ENCODE data around the gene ATP2B3. TPM values are rescaled to one million over a fixed set of nuclear protein-coding genes. Genes with fewer than 3 reads are reported as not detected.

Gene ATP2B3
- total RNA-seq, 1 donor from 2014 or later, result 0.37 TPM

DNA sequence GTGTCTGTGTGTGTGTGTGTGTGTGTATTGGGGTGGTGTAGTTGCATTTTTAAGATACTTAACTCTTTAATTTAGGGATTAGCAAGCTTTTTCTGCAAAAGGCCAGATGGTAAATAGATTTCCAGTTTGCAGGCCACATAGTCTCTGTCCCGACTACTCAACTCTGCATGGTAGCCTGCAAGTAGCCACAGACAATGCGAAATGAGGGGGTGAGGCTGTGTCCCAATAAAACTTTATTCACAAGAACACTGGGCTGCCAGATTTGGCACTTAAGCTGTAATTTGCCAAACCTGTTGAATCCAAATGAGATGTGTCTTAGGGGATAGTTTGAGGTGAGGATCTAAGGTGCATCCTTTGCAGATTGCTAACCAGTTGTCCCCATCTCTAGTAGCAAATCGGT lies 6.8 kb downstream of the ATP2B3 start:
- no peak for DNase-seq (ENCODE audit: low spot score)
- Mint-ChIP-seq H3K36me3 (ENCODE audit: low read depth) (no peaks in the 10 kb centered on the region), H3K4me1 (ENCODE audit: low read depth) (peaks cover 4% of the 10 kb centered on the region), H3K4me3 (ENCODE audit: unreplicated experiment) (no peak overlapping the region), H3K9me3 (ENCODE audit: low read depth) (peaks cover 4% of the 10 kb centered on the region), H3K27ac (ENCODE audit: unreplicated experiment) (no peak overlapping the region), H3K27me3 (ENCODE audit: low read depth) (peaks cover 11% of the 10 kb centered on the region)
- TF ChIP-seq, protein P1, sequence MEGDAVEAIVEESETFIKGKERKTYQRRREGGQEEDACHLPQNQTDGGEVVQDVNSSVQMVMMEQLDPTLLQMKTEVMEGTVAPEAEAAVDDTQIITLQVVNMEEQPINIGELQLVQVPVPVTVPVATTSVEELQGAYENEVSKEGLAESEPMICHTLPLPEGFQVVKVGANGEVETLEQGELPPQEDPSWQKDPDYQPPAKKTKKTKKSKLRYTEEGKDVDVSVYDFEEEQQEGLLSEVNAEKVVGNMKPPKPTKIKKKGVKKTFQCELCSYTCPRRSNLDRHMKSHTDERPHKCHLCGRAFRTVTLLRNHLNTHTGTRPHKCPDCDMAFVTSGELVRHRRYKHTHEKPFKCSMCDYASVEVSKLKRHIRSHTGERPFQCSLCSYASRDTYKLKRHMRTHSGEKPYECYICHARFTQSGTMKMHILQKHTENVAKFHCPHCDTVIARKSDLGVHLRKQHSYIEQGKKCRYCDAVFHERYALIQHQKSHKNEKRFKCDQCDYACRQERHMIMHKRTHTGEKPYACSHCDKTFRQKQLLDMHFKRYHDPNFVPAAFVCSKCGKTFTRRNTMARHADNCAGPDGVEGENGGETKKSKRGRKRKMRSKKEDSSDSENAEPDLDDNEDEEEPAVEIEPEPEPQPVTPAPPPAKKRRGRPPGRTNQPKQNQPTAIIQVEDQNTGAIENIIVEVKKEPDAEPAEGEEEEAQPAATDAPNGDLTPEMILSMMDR (IDR thresholded peaks at IDR 0.05), result no peak

DNA sequence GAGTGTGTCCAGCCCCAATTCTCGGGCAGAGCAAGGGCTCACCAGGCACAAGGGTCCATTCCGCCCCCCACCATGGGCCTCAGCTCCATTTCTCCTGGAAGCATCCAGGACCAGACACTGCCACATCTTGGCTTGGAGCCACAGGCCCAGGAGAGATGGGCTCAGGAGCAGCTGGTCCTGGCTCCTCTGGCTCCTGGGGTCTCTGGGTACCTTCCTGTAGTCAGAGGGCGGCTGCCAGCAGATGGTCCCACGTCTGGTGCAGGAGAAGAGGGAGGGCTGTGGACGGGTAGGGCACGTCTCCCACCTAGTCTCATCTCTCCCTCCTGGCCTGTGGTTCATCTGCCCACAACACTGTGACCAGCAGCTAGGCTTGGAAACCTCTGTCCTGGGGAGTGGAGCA lies 8.0 kb downstream of the ATP2B3 start:
- peaks cover 4% of the 10 kb centered on the region for H3K9me3 Mint-ChIP-seq (ENCODE audit: low read depth)
- TF ChIP-seq, protein P1 (IDR thresholded peaks at IDR 0.05), result no peak
- no peak overlapping the region for H3K27ac Mint-ChIP-seq (ENCODE audit: unreplicated experiment)
- H3K4me3 Mint-ChIP-seq (ENCODE audit: unreplicated experiment), result no peak overlapping the region
- peaks cover 4% of the 10 kb centered on the region for H3K4me1 Mint-ChIP-seq (ENCODE audit: low read depth)
- H3K36me3 Mint-ChIP-seq (ENCODE audit: low read depth), result no peaks in the 10 kb centered on the region
- no peak for DNase-seq (ENCODE audit: low spot score)
- peaks cover 11% of the 10 kb centered on the region for H3K27me3 Mint-ChIP-seq (ENCODE audit: low read depth)

- peaks cover 11% of the 10 kb centered on the region for H3K27me3 Mint-ChIP-seq (ENCODE audit: low read depth)
- DNase-seq (ENCODE audit: low spot score), result no peak
- TF ChIP-seq, protein P1 (IDR thresholded peaks at IDR 0.05), result no peak
These were observed 8.6 kb downstream of the ATP2B3 start for GRCh38 chrX:153526042-153526441.

DNA sequence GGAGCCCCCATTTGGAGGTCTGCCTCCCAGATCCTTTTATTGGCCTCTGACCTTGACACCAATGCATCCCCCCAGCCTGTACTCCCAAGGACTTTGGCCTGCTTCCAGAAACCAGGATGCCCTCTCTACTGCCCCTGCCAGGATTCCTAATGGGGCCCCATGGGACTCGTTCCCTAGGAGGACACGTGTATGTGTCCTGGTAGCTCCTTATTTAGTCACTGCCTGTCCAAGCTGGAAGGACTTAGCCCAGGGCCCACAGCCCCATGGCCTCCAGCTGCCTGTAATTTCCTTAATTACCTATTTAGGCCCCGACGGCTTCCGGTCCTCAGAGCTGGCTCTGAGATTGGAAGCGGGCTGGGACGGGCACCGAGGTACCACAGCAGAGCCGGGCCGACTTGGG lies 9.4 kb downstream of the ATP2B3 start:
- H3K4me3 Mint-ChIP-seq (ENCODE audit: unreplicated experiment), result no peak overlapping the region
- H3K27ac Mint-ChIP-seq (ENCODE audit: unreplicated experiment), result no peak overlapping the region
- H3K36me3 Mint-ChIP-seq (ENCODE audit: low read depth), result no peaks in the 10 kb centered on the region
- H3K27me3 Mint-ChIP-seq (ENCODE audit: low read depth), result peaks cover 11% of the 10 kb centered on the region
- no peaks in the 10 kb centered on the region for H3K4me1 Mint-ChIP-seq (ENCODE audit: low read depth)
- peaks cover 4% of the 10 kb centered on the region for H3K9me3 Mint-ChIP-seq (ENCODE audit: low read depth)
- DNase-seq (ENCODE audit: low spot score), result no peak
- TF ChIP-seq, protein P1 (IDR thresholded peaks at IDR 0.05), result no peak

More at GRCh38 chrX:153526042-153526441, 8.6 kb downstream of the ATP2B3 start:
- H3K36me3 Mint-ChIP-seq (ENCODE audit: low read depth), result no peaks in the 10 kb centered on the region
- peaks cover 3% of the 10 kb centered on the region for H3K4me1 Mint-ChIP-seq (ENCODE audit: low read depth)
- peaks cover 4% of the 10 kb centered on the region for H3K9me3 Mint-ChIP-seq (ENCODE audit: low read depth)
- H3K4me3 Mint-ChIP-seq (ENCODE audit: unreplicated experiment), result no peak overlapping the region
- H3K27ac Mint-ChIP-seq (ENCODE audit: unreplicated experiment), result no peak overlapping the region

DNA sequence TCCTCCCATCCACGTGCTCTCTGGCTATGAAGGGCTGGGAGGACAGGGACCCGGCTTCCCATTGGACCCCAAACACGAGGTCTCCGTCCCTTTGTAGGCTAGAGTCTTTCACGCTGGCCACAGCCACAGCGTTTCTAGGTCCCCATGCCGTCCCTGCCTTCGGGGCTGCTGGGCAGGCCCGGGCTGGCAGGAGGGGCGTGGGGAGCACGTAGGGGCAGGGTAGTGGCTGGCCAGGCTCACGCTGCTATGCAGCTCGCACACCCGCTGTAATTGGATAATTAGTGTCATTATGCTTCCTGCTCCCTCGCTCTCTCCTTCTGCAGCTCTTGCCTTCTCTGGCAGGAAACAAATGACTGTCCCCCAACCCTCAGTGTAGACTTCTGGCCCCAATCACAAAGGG lies 9.8 kb downstream of the ATP2B3 start:
- H3K9me3 Mint-ChIP-seq (ENCODE audit: low read depth), result peaks cover 4% of the 10 kb centered on the region
- H3K4me1 Mint-ChIP-seq (ENCODE audit: low read depth), result no peaks in the 10 kb centered on the region
- no peak overlapping the region for H3K27ac Mint-ChIP-seq (ENCODE audit: unreplicated experiment)
- TF ChIP-seq, protein P1 (IDR thresholded peaks at IDR 0.05), result no peak
- H3K27me3 Mint-ChIP-seq (ENCODE audit: low read depth), result peaks cover 11% of the 10 kb centered on the region
- no peaks in the 10 kb centered on the region for H3K36me3 Mint-ChIP-seq (ENCODE audit: low read depth)
- H3K4me3 Mint-ChIP-seq (ENCODE audit: unreplicated experiment), result no peak overlapping the region
- DNase-seq (ENCODE audit: low spot score), result no peak
